SK-N-SH (cell line): ENCODE data around the gene ZBED1. TPM values are rescaled to one million over a fixed set of nuclear protein-coding genes. Genes with fewer than 3 reads are reported as not detected.

Experiments used
- CTCF ChIA-PET: fragments of 300-600, 350-600 bp; formaldehyde crosslinking; extraction: SDS; loops from one replicate; lab custom pipeline; 2021; lab: Yijun Ruan, JAX
- POLR2A ChIA-PET: fragments of 350-600 bp; sonication (Branson Sonifier 250); formaldehyde crosslinking; extraction: SDS; loops from one replicate; lab custom pipeline; 2020; ENCODE audit warnings: antibody characterized with exemption, inconsistent platforms; lab: Yijun Ruan, JAX
- DNase-seq: peaks from one replicate; pipeline ENCODE4 v3.0.0; 2012
- H2AFZ ChIP-seq: fragments of 200-600 bp; sonication (generic); 2 replicates; pipeline ENCODE4 v1.8.1; 2016; ENCODE audit warnings: antibody characterized with exemption, mild to moderate bottlenecking, low read depth
- H3F3A ChIP-seq: fragments of 200-600 bp; sonication (generic); replicated peaks from 2 replicates; pipeline ENCODE3; 2016; ENCODE audit warnings: antibody characterized with exemption, mild to moderate bottlenecking; ENCODE audit not compliant: insufficient read depth
- H3K27ac ChIP-seq, 2 experiments: fragments of 200-500 bp in 1 of 2; fragments of 200-600 bp in 1 of 2; sonication (Bioruptor generic) in 1 of 2; sonication (generic), shearing (Covaris generic) in 1 of 2; 2 replicates each; pipeline versions ENCODE4 v1.5.1 to v1.6.1; 2014 to 2016; ENCODE audit warnings: low read depth in 2 of 2, inconsistent platforms in 1 of 2, low read length in 1 of 2, mild to moderate bottlenecking in 1 of 2, mixed read lengths in 1 of 2
- H3K27me3 ChIP-seq: fragments of 200-600 bp; sonication (generic), shearing (Covaris generic); 2 replicates; pipeline ENCODE4 v1.6.1; 2016; ENCODE audit warnings: mixed run types; ENCODE audit not compliant: insufficient read depth
- H3K36me3 ChIP-seq, 2 experiments: fragments of 200-500 bp in 1 of 2; fragments of 200-600 bp in 1 of 2; sonication (Bioruptor generic) in 1 of 2; sonication (generic) in 1 of 2; replicated peaks in 1 of 2; 2 replicates each; pipeline versions ENCODE3 to v1.5.1; 2014 to 2016; ENCODE audit warnings: low read length in 1 of 2, mild to moderate bottlenecking in 1 of 2; ENCODE audit not compliant: insufficient read depth in 2 of 2, control insufficient read depth in 1 of 2
- H3K4me1 ChIP-seq, 2 experiments: fragments of 200-500 bp in 1 of 2; fragments of 200-600 bp in 1 of 2; sonication (Bioruptor generic) in 1 of 2; sonication (generic), shearing (Covaris generic) in 1 of 2; 2 replicates each; pipeline versions ENCODE4 v1.5.1 to v1.6.1; 2014 to 2016; ENCODE audit warnings: low read depth in 1 of 2, low read length in 1 of 2, mixed run types in 1 of 2; ENCODE audit not compliant: insufficient read depth in 2 of 2, control insufficient read depth in 1 of 2
- H3K4me2 ChIP-seq: fragments of 200-600 bp; sonication (generic), shearing (Covaris generic); 2 replicates; pipeline ENCODE4 v1.6.1; 2017; ENCODE audit warnings: mixed run types
- H3K4me3 ChIP-seq, 2 experiments: fragments of 200-500 bp in 1 of 2; fragments of 200-600 bp in 1 of 2; sonication (Bioruptor generic) in 1 of 2; sonication (generic), shearing (Covaris generic) in 1 of 2; 2 replicates each; pipeline versions ENCODE4 v1.5.1 to v1.8.1; 2014 to 2016; ENCODE audit warnings: low read depth in 2 of 2, inconsistent platforms in 1 of 2, low read length in 1 of 2, mild to moderate bottlenecking in 1 of 2, mixed read lengths in 1 of 2, moderate library complexity in 1 of 2
- H3K79me2 ChIP-seq: fragments of 200-600 bp; sonication (generic); 2 replicates; pipeline ENCODE4 v1.8.1; 2017; ENCODE audit warnings: mild to moderate bottlenecking; ENCODE audit not compliant: insufficient read depth
- H3K9ac ChIP-seq: fragments of 200-600 bp; sonication (generic); 2 replicates; pipeline ENCODE4 v1.6.1; 2017; ENCODE audit warnings: mixed run types
- H3K9me2 ChIP-seq: fragments of 200-600 bp; sonication (generic); 2 replicates; pipeline ENCODE4 v1.6.1; 2017; ENCODE audit warnings: mixed run types
- H3K9me3 ChIP-seq: fragments of 200-600 bp; sonication (generic); 2 replicates; pipeline ENCODE4 v1.6.1; 2017; ENCODE audit warnings: mixed run types, mild to moderate bottlenecking, moderate library complexity
- H4K20me1 ChIP-seq: fragments of 200-600 bp; sonication (generic); 2 replicates; pipeline ENCODE4 v1.6.1; 2017; ENCODE audit warnings: mild to moderate bottlenecking, mixed run types; ENCODE audit not compliant: insufficient read depth
- EZH2phosphoT487 ChIP-seq: fragments of 200-600 bp; sonication (generic); IDR thresholded peaks from 2 replicates; pipeline ENCODE4 v1.6.1; 2017; ENCODE audit warnings: low read depth, mixed run types, mild to moderate bottlenecking, antibody characterized with exemption, moderate library complexity, borderline replicate concordance
- GABPA ChIP-seq: IDR thresholded peaks from 2 replicates; pipeline ENCODE4 v1.4.0; 2012; ENCODE audit warnings: low read depth, mild to moderate bottlenecking
- IRF3 ChIP-seq: fragments of 150-350 bp; IDR thresholded peaks from 2 replicates; pipeline ENCODE4 v1.6.1; 2016; ENCODE audit warnings: mild to moderate bottlenecking, low read depth, low read length
- JUND ChIP-seq: IDR thresholded peaks from 2 replicates; pipeline ENCODE4 v1.4.0; 2012
- MAX ChIP-seq: IDR thresholded peaks from 2 replicates; pipeline ENCODE4 v1.4.0; 2012; ENCODE audit warnings: low read depth
- MXI1 ChIP-seq: IDR thresholded peaks from 2 replicates; pipeline ENCODE4 v1.6.1; 2012; ENCODE audit warnings: mild to moderate bottlenecking, low read depth, low read length, improper control_type of control experiment
- NFIC ChIP-seq: IDR thresholded peaks from 2 replicates; pipeline ENCODE4 v1.4.0; 2012; ENCODE audit warnings: borderline replicate concordance
- NRF1 ChIP-seq: IDR thresholded peaks from 2 replicates; pipeline ENCODE4 v1.6.1; 2012; ENCODE audit warnings: low read depth, mild to moderate bottlenecking, low read length
- PBX3 ChIP-seq: IDR thresholded peaks from 2 replicates; pipeline ENCODE4; 2012
- RCOR1 ChIP-seq: fragments of 150-350 bp; IDR thresholded peaks from 2 replicates; pipeline ENCODE4 v1.6.1; 2017; ENCODE audit warnings: antibody characterized with exemption, low read length
- REST ChIP-seq: IDR thresholded peaks from 2 replicates; pipeline ENCODE4 v1.6.1; 2012; ENCODE audit warnings: mild to moderate bottlenecking, low read depth, low read length, moderate library complexity
- RFX5 ChIP-seq: IDR thresholded peaks from 2 replicates; pipeline ENCODE4 v1.6.1; 2012; ENCODE audit warnings: mild to moderate bottlenecking, improper control_type of control experiment, low read length
- RXRA ChIP-seq: IDR thresholded peaks from 2 replicates; pipeline ENCODE4 v1.4.0; 2012; ENCODE audit warnings: low read depth, mild to moderate bottlenecking, borderline replicate concordance
- SIN3A ChIP-seq: IDR thresholded peaks from 2 replicates; pipeline ENCODE4 v1.6.1; 2012; ENCODE audit warnings: low read depth, mild to moderate bottlenecking, low read length, moderate library complexity, borderline replicate concordance
- SMC3 ChIP-seq: IDR thresholded peaks from 2 replicates; pipeline ENCODE4 v1.6.1; 2012; ENCODE audit warnings: low read depth, low read length, improper control_type of control experiment
- TAF1 ChIP-seq: IDR thresholded peaks from 2 replicates; pipeline ENCODE4 v1.6.1; 2012; ENCODE audit warnings: low read depth, mild to moderate bottlenecking, low read length, moderate library complexity, borderline replicate concordance
- TCF12 ChIP-seq: IDR thresholded peaks from 2 replicates; pipeline ENCODE4 v1.4.0; 2012
- USF2 ChIP-seq: fragments of 150-350 bp; IDR thresholded peaks from 2 replicates; pipeline ENCODE4 v1.6.1; 2017; ENCODE audit warnings: antibody characterized with exemption, low read length, low read depth, borderline replicate concordance
- WGBS: methylation state at CpG from one replicate; pipeline ENCODE4 v1.1.6; 2017; ENCODE audit warnings: low lambda C conversion rate; 5-methylcytosine and 5-hydroxymethylcytosine counted together
- polyA plus RNA-seq, 3 experiments: library from polyadenylated mRNA; depleted of rRNA; stranded (reverse); fragments of >200 nt; gene quantifications; 2 replicates each; pipeline ENCODE4 v1.2.3, GENCODE V29; 2012

Gene ZBED1
- polyA plus RNA-seq, 1 of the 3 experiments (the other 2 are of a cell fraction) = 16.7 TPM

GRCh38 chrX:2512501-2512900 is 11.7 kb upstream of the ZBED1 start:
- TF ChIP-seq IRF3 (no peak), RFX5 (no peak), MAX (no peak), TCF12 (no peak), REST (no peak), RCOR1 (no peak), SIN3A (no peak), TAF1 (no peak), NFIC (no peak)
- TF ChIP-seq, all 33 proteins: peak for 0
- H3K4me2 ChIP-seq = no peak overlapping the region
- 53% methylated on average over 8 of the region's 8 CpGs for WGBS
- no peaks in the 10 kb centered on the region for H4K20me1 ChIP-seq
- no peak overlapping the region for H3K4me3 ChIP-seq
- H3K9me2 ChIP-seq = no peaks in the 10 kb centered on the region
- no peaks in the 10 kb centered on the region; the same call in 1 of the 2 replicates for H3K27me3 ChIP-seq
- POLR2A ChIA-PET = no interaction called here
- no peak overlapping the region for H3K27ac ChIP-seq
- no peaks in the 10 kb centered on the region for H3K4me1 ChIP-seq
- DNase-seq = no peak
- no peak overlapping the region for H2AFZ ChIP-seq
- H3F3A ChIP-seq = no peaks in the 10 kb centered on the region
- H3K79me2 ChIP-seq = no peaks in the 10 kb centered on the region
- no peaks in the 10 kb centered on the region for H3K9me3 ChIP-seq
- no peak overlapping the region for H3K9ac ChIP-seq
- H3K36me3 ChIP-seq = no peaks in the 10 kb centered on the region
- CTCF ChIA-PET = no interaction called here

- H3F3A ChIP-seq = no peaks in the 10 kb centered on the region
- no peak for TF ChIP-seq MAX
- no peak for TF ChIP-seq SIN3A
- TF ChIP-seq SMC3 = no peak
- no peak for TF ChIP-seq RXRA
- no peak for TF ChIP-seq NRF1
- no peak for TF ChIP-seq IRF3
- no peak for TF ChIP-seq EZH2phosphoT487
- no peak for TF ChIP-seq GABPA
- TF ChIP-seq TCF12 = no peak
- no peak for TF ChIP-seq MXI1
- TF ChIP-seq JUND = no peak
- TF ChIP-seq RCOR1 = no peak
- no peak for TF ChIP-seq PBX3
- no peak for TF ChIP-seq RFX5
- no peak for TF ChIP-seq USF2
These were observed 10.6 kb upstream of the ZBED1 start for GRCh38 chrX:2511326-2511725.

More at GRCh38 chrX:2511326-2511725, 10.6 kb upstream of the ZBED1 start:
- ChIA-PET POLR2A (no interaction called here), CTCF (no interaction called here)
- no peak for DNase-seq
- H3K36me3 ChIP-seq = no peaks in the 10 kb centered on the region
- no peaks in the 10 kb centered on the region for H3K79me2 ChIP-seq
- no peak overlapping the region for H3K9ac ChIP-seq
- no peak overlapping the region for H3K4me2 ChIP-seq
- H3K27ac ChIP-seq = no peak overlapping the region
- no peaks in the 10 kb centered on the region for H4K20me1 ChIP-seq
- H3K4me1 ChIP-seq = no peaks in the 10 kb centered on the region
- no peaks in the 10 kb centered on the region for H3K9me3 ChIP-seq
- H3K4me3 ChIP-seq = no peak overlapping the region
- H3K27me3 ChIP-seq = no peaks in the 10 kb centered on the region; the same call in 1 of the 2 replicates
- no peaks in the 10 kb centered on the region for H3K9me2 ChIP-seq
- no peak overlapping the region for H2AFZ ChIP-seq
- 62% methylated on average over 5 of the region's 6 CpGs for WGBS
